Effector memory CD4-positive, alpha-beta T cell (primary cell): ENCODE results near the gene ITGA7.

Source experiments
- DNase-seq, 3 donors: peaks; one replicate each; pipeline ENCODE4 v3.0.0-alpha.2; 2020
- H3K27ac ChIP-seq: 2 replicates; pipeline ENCODE4 v1.7.0; 2013; ENCODE audit warnings: mild to moderate bottlenecking, low read length, moderate library complexity; ENCODE audit not compliant: insufficient read depth, poor library complexity, severe bottlenecking
- H3K27me3 ChIP-seq: replicated peaks from 2 replicates; pipeline ENCODE4 v1.7.0; 2013; ENCODE audit warnings: mild to moderate bottlenecking, low read length; ENCODE audit not compliant: insufficient read depth, control insufficient read depth, poor library complexity, severe bottlenecking
- H3K36me3 ChIP-seq: 2 replicates; pipeline ENCODE4 v1.7.0; 2013; ENCODE audit warnings: mild to moderate bottlenecking, low read length, moderate library complexity; ENCODE audit not compliant: control insufficient read depth, insufficient read depth
- H3K4me1 ChIP-seq: 2 replicates; pipeline ENCODE4 v1.7.0; 2013; ENCODE audit warnings: low read length, mild to moderate bottlenecking; ENCODE audit not compliant: control insufficient read depth, insufficient read depth, poor library complexity, severe bottlenecking
- H3K4me3 ChIP-seq: 2 replicates; pipeline ENCODE4 v1.7.0; 2013; ENCODE audit warnings: low read length, low read depth, mild to moderate bottlenecking; ENCODE audit not compliant: insufficient read depth, poor library complexity, severe bottlenecking
- H3K9me3 ChIP-seq: 2 replicates; pipeline ENCODE4 v1.7.0; 2013; ENCODE audit warnings: mild to moderate bottlenecking, low read length, moderate library complexity; ENCODE audit not compliant: control insufficient read depth

The ITGA7 gene

GRCh38 chr12:55734595-55734994, 26.9 kb upstream of the ITGA7 start:
- no peak for DNase-seq
- no peak overlapping the region for H3K27ac ChIP-seq
- H3K4me3 ChIP-seq: no peak overlapping the region
- H3K36me3 ChIP-seq: no peaks in the 10 kb centered on the region
- H3K9me3 ChIP-seq: no peaks in the 10 kb centered on the region
- peaks cover 21% of the 10 kb centered on the region for H3K4me1 ChIP-seq
- H3K27me3 ChIP-seq: no peaks in the 10 kb centered on the region

GRCh38 chr12:55733858-55734257, 26.2 kb upstream of the ITGA7 start:
- peaks cover 23% of the 10 kb centered on the region for H3K4me1 ChIP-seq
- H3K4me3 ChIP-seq: no peak overlapping the region
- H3K27ac ChIP-seq: no peak overlapping the region
- H3K27me3 ChIP-seq: no peaks in the 10 kb centered on the region
- H3K36me3 ChIP-seq: no peaks in the 10 kb centered on the region
- H3K9me3 ChIP-seq: no peaks in the 10 kb centered on the region
- DNase-seq: no peak

- H3K4me3 ChIP-seq: no peak overlapping the region
- no peaks in the 10 kb centered on the region for H3K36me3 ChIP-seq
- DNase-seq: no peak
- peaks cover 20% of the 10 kb centered on the region for H3K4me1 ChIP-seq
- no peaks in the 10 kb centered on the region for H3K9me3 ChIP-seq
- no peak overlapping the region for H3K27ac ChIP-seq
- H3K27me3 ChIP-seq: no peaks in the 10 kb centered on the region
Measured at GRCh38 chr12:55733021-55733555, 25.4 kb upstream of the ITGA7 start.

- DNase-seq: no peak
- Histone ChIP-seq H3K36me3 (no peaks in the 10 kb centered on the region), H3K4me3 (no peak overlapping the region), H3K27ac (no peak overlapping the region), H3K27me3 (no peaks in the 10 kb centered on the region), H3K9me3 (no peaks in the 10 kb centered on the region), H3K4me1 (peaks cover 24% of the 10 kb centered on the region)
Measured at GRCh38 chr12:55732288-55732687, 24.6 kb upstream of the ITGA7 start.

- H3K4me3 ChIP-seq: peak overlapping the region; percentile 70
Measured at GRCh38 chr12:55729819-55730818, 22.4 kb upstream of the ITGA7 start.

GRCh38 chr12:55728939-55729818, 21.5 kb upstream of the ITGA7 start, which contains the start of gene CD63:
Gene CD63, minus strand, starts transcription at chr12:55729009. Its CDS starts 668 bp downstream, at chr12:55728341.
- peaks cover 28% of the 10 kb centered on the region for H3K4me1 ChIP-seq
- DNase-seq: peak; percentile 44 to 54 (median 54)
- peak within 1 kb of the TSS; percentile 70 for H3K4me3 ChIP-seq
- H3K36me3 ChIP-seq: no peaks in the 10 kb centered on the region
- H3K9me3 ChIP-seq: no peaks in the 10 kb centered on the region
- peak within 1 kb of the TSS; percentile 65 for H3K27ac ChIP-seq
- no peaks in the 10 kb centered on the region for H3K27me3 ChIP-seq

More at GRCh38 chr12:55729819-55730818, 22.4 kb upstream of the ITGA7 start:
- no peak for DNase-seq
- Histone ChIP-seq H3K27me3 (no peaks in the 10 kb centered on the region), H3K36me3 (no peaks in the 10 kb centered on the region), H3K4me1 (peaks cover 28% of the 10 kb centered on the region), H3K27ac (peak overlapping the region; percentile 65), H3K9me3 (no peaks in the 10 kb centered on the region)

GRCh38 chr12:55728186-55728938, 20.7 kb upstream of the ITGA7 start:
- Histone ChIP-seq H3K9me3 (no peaks in the 10 kb centered on the region), H3K4me3 (peak overlapping the region; percentile 70), H3K36me3 (no peaks in the 10 kb centered on the region), H3K27ac (peak overlapping the region; percentile 65), H3K27me3 (no peaks in the 10 kb centered on the region), H3K4me1 (peaks cover 28% of the 10 kb centered on the region)
- DNase-seq: no peak

GRCh38 chr12:55727643-55728185, 20.0 kb upstream of the ITGA7 start:
- no peak for DNase-seq
- H3K36me3 ChIP-seq: no peaks in the 10 kb centered on the region
- no peaks in the 10 kb centered on the region for H3K27me3 ChIP-seq
- H3K9me3 ChIP-seq: no peaks in the 10 kb centered on the region
- peak overlapping the region; percentile 65 for H3K27ac ChIP-seq
- H3K4me3 ChIP-seq: peak overlapping the region; percentile 70
- H3K4me1 ChIP-seq: peaks cover 28% of the 10 kb centered on the region

- peaks cover 28% of the 10 kb centered on the region for H3K4me1 ChIP-seq
- DNase-seq: no peak
- H3K27ac ChIP-seq: peak overlapping the region; percentile 48
- no peaks in the 10 kb centered on the region for H3K36me3 ChIP-seq
- H3K9me3 ChIP-seq: no peaks in the 10 kb centered on the region
- H3K4me3 ChIP-seq: no peak overlapping the region
- no peaks in the 10 kb centered on the region for H3K27me3 ChIP-seq
Measured at GRCh38 chr12:55726971-55727370, 19.3 kb upstream of the ITGA7 start.
